Neural cell (in vitro differentiated cells): Measurements from ENCODE around the gene PRRT4. TPM values are rescaled to one million over a fixed set of nuclear protein-coding genes. Genes with fewer than 3 reads are reported as not detected.
A peak's percentile ranks its signal among the peaks of the same experiment; 100 is the strongest.

Experiments used
- H2AFZ ChIP-seq: fragments of 200-600, 300-800 bp; sonication (generic), shearing (Covaris generic); 2 replicates; pipeline ENCODE4 v1.6.0; 2014; ENCODE audit warnings: low read depth, mild to moderate bottlenecking, antibody characterized with exemption, low read length, moderate library complexity
- H3F3A ChIP-seq: fragments of 200-600 bp; shearing (Covaris generic); 2 replicates; pipeline ENCODE4 v1.6.1; 2016; ENCODE audit warnings: mild to moderate bottlenecking, moderate library complexity, mixed read lengths, antibody characterized with exemption, low read length; ENCODE audit not compliant: insufficient read depth, poor library complexity, severe bottlenecking
- H3K27ac ChIP-seq: fragments of 200-600, 300-800 bp; sonication (generic), shearing (Covaris generic); 2 replicates; pipeline ENCODE4 v1.5.1; 2014; ENCODE audit warnings: mild to moderate bottlenecking, low read length, moderate library complexity
- H3K27me3 ChIP-seq: fragments of 300-800, 200-600 bp; sonication (generic), shearing (Covaris generic); 2 replicates; pipeline ENCODE4 v1.6.0; 2014; ENCODE audit warnings: mild to moderate bottlenecking, low read depth, low read length, moderate library complexity; ENCODE audit not compliant: insufficient read depth
- H3K36me3 ChIP-seq: fragments of 300-800, 200-600 bp; sonication (generic), shearing (Covaris generic); 2 replicates; pipeline ENCODE4 v1.5.1; 2014; ENCODE audit warnings: mild to moderate bottlenecking, antibody characterized with exemption, low read length, moderate library complexity; ENCODE audit not compliant: insufficient read depth
- H3K4me2 ChIP-seq: fragments of 300-800, 200-600 bp; sonication (generic), shearing (Covaris generic); 2 replicates; pipeline ENCODE4 v1.6.0; 2014; ENCODE audit warnings: mild to moderate bottlenecking, low read length
- H3K4me3 ChIP-seq: fragments of 300-800, 200-600 bp; sonication (generic), shearing (Covaris generic); 2 replicates; pipeline ENCODE4 v1.5.1; 2014; ENCODE audit warnings: mild to moderate bottlenecking, low read length, moderate library complexity
- H3K79me2 ChIP-seq: fragments of 200-600 bp; shearing (Covaris generic); replicated peaks from 2 replicates; pipeline ENCODE4 v1.6.0; 2014; ENCODE audit warnings: mild to moderate bottlenecking, low read length, moderate library complexity; ENCODE audit not compliant: insufficient read depth
- H3K9ac ChIP-seq: fragments of 300-800, 200-600 bp; sonication (generic), shearing (Covaris generic); 2 replicates; pipeline ENCODE4 v1.6.1; 2016; ENCODE audit warnings: mild to moderate bottlenecking, low read length, mixed read lengths
- H3K9me2 ChIP-seq: fragments of 200-600 bp; shearing (Covaris generic); 2 replicates; pipeline ENCODE4 v1.6.1; 2016; ENCODE audit warnings: mild to moderate bottlenecking, low read length, mixed read lengths; ENCODE audit not compliant: insufficient read depth
- H3K9me3 ChIP-seq: fragments of 200-600, 300-800 bp; sonication (generic), shearing (Covaris generic); 2 replicates; pipeline ENCODE4 v1.6.1; 2016; ENCODE audit warnings: mild to moderate bottlenecking, mixed run types, low read length, moderate library complexity, mixed read lengths
- H4K20me1 ChIP-seq: fragments of 200-600 bp; shearing (Covaris generic); 2 replicates; pipeline ENCODE4 v1.6.1; 2016; ENCODE audit warnings: mild to moderate bottlenecking, mixed run types; ENCODE audit not compliant: insufficient read depth
- EP300 ChIP-seq: fragments of 450-650 bp; conservative IDR thresholded peaks from 2 replicates; pipeline ENCODE4 v1.6.1; 2014; ENCODE audit warnings: antibody characterized with exemption, mild to moderate bottlenecking, moderate library complexity; ENCODE audit not compliant: poor library complexity, severe bottlenecking
- EZH2 ChIP-seq: fragments of 200-600, 300-800 bp; shearing (Covaris generic), sonication (generic); IDR thresholded peaks from 2 replicates; pipeline ENCODE4 v1.6.1; 2014; ENCODE audit warnings: antibody characterized with exemption, low read length, borderline replicate concordance, mild to moderate bottlenecking; ENCODE audit not compliant: insufficient read depth, poor library complexity, severe bottlenecking
- MXI1 ChIP-seq: fragments of 450-650 bp; conservative IDR thresholded peaks from 2 replicates; pipeline ENCODE4 v1.6.1; 2014; ENCODE audit warnings: antibody characterized with exemption, mild to moderate bottlenecking; ENCODE audit not compliant: poor library complexity, severe bottlenecking
- POLR2AphosphoS5 ChIP-seq: IDR thresholded peaks from 2 replicates; pipeline ENCODE4 v1.6.1; 2012
- RAD21 ChIP-seq: fragments of 450-650 bp; conservative IDR thresholded peaks from 2 replicates; pipeline ENCODE4 v1.6.1; 2014; ENCODE audit warnings: antibody characterized with exemption, mild to moderate bottlenecking, moderate library complexity
- SMC3 ChIP-seq: fragments of 450-650 bp; conservative IDR thresholded peaks from 2 replicates; pipeline ENCODE4 v1.6.1; 2014; ENCODE audit warnings: antibody characterized with exemption, mild to moderate bottlenecking, moderate library complexity; ENCODE audit not compliant: poor library complexity
- TAF1 ChIP-seq: IDR thresholded peaks from 2 replicates; pipeline ENCODE4 v1.6.1; 2012; ENCODE audit warnings: low read depth
- polyA plus RNA-seq: library from polyadenylated mRNA; depleted of rRNA; stranded (reverse); fragments of >200 nt; gene quantifications from 2 replicates; pipeline ENCODE4 v1.2.3, GENCODE V29; 2014
- TF ChIP-seq, protein P1 (sequence below): fragments of 450-650 bp; IDR thresholded peaks from 2 replicates; pipeline ENCODE4 v1.5.1; 2014; ENCODE audit warnings: antibody characterized with exemption, mild to moderate bottlenecking, moderate library complexity; ENCODE audit not compliant: poor library complexity, severe bottlenecking
- TF ChIP-seq, protein P2 (sequence below): IDR thresholded peaks from 2 replicates; pipeline ENCODE4 v1.6.1; 2012; ENCODE audit warnings: borderline replicate concordance

PRRT4 gene
- polyA plus RNA-seq, 1 donor from 2014 or later: 32.5 TPM

DNA sequence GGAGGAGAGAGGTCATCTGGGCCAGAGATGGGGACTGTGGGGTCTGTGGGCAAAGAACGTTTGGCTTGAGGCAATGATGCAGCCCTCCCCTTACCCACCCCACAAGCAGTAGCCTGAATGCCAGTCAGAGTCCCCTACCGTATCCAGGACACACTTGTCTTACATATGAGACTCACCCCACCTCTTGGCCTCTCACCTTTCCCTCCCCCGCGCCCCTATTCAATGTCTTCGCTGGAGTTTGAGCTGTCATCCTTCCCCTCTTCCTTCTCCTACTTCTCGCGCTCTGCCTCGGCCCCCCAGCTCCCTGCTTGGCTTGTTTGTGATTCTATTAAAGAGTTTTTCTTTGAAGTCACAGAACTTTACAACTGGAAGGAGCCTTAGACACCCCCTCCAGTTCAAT is 8.9 kb downstream of the PRRT4 start:
- no peaks in the 10 kb centered on the region for H3K9me3 ChIP-seq
- H3K27me3 ChIP-seq: peaks cover 46% of the 10 kb centered on the region
- H3K79me2 ChIP-seq: no peaks in the 10 kb centered on the region
- H3K27ac ChIP-seq: no peak overlapping the region
- no peak for TF ChIP-seq MXI1
- TF ChIP-seq EP300: no peak
- no peak for TF ChIP-seq POLR2AphosphoS5
- no peak for TF ChIP-seq TAF1
- TF ChIP-seq, protein P1, sequence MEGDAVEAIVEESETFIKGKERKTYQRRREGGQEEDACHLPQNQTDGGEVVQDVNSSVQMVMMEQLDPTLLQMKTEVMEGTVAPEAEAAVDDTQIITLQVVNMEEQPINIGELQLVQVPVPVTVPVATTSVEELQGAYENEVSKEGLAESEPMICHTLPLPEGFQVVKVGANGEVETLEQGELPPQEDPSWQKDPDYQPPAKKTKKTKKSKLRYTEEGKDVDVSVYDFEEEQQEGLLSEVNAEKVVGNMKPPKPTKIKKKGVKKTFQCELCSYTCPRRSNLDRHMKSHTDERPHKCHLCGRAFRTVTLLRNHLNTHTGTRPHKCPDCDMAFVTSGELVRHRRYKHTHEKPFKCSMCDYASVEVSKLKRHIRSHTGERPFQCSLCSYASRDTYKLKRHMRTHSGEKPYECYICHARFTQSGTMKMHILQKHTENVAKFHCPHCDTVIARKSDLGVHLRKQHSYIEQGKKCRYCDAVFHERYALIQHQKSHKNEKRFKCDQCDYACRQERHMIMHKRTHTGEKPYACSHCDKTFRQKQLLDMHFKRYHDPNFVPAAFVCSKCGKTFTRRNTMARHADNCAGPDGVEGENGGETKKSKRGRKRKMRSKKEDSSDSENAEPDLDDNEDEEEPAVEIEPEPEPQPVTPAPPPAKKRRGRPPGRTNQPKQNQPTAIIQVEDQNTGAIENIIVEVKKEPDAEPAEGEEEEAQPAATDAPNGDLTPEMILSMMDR: no peak
- no peak for TF ChIP-seq RAD21
- no peak for TF ChIP-seq SMC3
- TF ChIP-seq, protein P2, sequence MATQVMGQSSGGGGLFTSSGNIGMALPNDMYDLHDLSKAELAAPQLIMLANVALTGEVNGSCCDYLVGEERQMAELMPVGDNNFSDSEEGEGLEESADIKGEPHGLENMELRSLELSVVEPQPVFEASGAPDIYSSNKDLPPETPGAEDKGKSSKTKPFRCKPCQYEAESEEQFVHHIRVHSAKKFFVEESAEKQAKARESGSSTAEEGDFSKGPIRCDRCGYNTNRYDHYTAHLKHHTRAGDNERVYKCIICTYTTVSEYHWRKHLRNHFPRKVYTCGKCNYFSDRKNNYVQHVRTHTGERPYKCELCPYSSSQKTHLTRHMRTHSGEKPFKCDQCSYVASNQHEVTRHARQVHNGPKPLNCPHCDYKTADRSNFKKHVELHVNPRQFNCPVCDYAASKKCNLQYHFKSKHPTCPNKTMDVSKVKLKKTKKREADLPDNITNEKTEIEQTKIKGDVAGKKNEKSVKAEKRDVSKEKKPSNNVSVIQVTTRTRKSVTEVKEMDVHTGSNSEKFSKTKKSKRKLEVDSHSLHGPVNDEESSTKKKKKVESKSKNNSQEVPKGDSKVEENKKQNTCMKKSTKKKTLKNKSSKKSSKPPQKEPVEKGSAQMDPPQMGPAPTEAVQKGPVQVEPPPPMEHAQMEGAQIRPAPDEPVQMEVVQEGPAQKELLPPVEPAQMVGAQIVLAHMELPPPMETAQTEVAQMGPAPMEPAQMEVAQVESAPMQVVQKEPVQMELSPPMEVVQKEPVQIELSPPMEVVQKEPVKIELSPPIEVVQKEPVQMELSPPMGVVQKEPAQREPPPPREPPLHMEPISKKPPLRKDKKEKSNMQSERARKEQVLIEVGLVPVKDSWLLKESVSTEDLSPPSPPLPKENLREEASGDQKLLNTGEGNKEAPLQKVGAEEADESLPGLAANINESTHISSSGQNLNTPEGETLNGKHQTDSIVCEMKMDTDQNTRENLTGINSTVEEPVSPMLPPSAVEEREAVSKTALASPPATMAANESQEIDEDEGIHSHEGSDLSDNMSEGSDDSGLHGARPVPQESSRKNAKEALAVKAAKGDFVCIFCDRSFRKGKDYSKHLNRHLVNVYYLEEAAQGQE: no peak
- TF ChIP-seq EZH2: no peak
- H3K9ac ChIP-seq: no peak overlapping the region
- H2AFZ ChIP-seq: no peak overlapping the region
- H3K4me3 ChIP-seq: no peak overlapping the region
- no peaks in the 10 kb centered on the region for H4K20me1 ChIP-seq
- no peaks in the 10 kb centered on the region for H3F3A ChIP-seq
- no peaks in the 10 kb centered on the region for H3K36me3 ChIP-seq
- H3K4me2 ChIP-seq: no peak overlapping the region
- H3K9me2 ChIP-seq: no peaks in the 10 kb centered on the region

DNA sequence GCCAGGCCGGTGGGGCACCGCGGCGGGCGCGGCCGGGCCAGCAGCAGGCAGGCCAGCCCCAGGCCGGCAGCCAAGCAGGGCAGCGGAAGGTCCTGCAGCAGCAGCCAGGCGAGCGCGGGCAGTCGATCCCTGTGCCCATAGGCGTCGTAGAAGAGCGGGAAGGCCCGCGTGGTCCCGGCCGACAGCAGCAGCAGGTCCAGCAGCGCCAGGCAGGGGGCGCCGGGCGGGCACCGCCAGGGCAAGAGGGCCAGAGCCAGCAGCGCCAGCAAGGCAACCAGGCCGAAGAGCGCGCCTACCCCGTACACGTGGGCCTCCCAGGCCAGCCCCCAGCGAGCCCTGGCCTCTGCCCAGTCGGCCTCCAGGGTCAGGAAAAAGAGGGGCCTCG is 9.3 kb downstream of the PRRT4 start:
- H4K20me1 ChIP-seq: no peaks in the 10 kb centered on the region
- no peaks in the 10 kb centered on the region for H3K9me2 ChIP-seq
- no peak overlapping the region for H3K4me2 ChIP-seq
- H2AFZ ChIP-seq: no peak overlapping the region
- H3K4me3 ChIP-seq: no peak overlapping the region
- TF ChIP-seq SMC3 (no peak), MXI1 (no peak), EZH2 (peak; percentile 56)
- TF ChIP-seq, protein P1: peak; percentile 23
- peaks cover 46% of the 10 kb centered on the region for H3K27me3 ChIP-seq
- H3K27ac ChIP-seq: no peak overlapping the region
- H3K9ac ChIP-seq: no peak overlapping the region
- H3K36me3 ChIP-seq: no peaks in the 10 kb centered on the region
- no peaks in the 10 kb centered on the region for H3K9me3 ChIP-seq
- no peaks in the 10 kb centered on the region for H3K79me2 ChIP-seq
- H3F3A ChIP-seq: no peaks in the 10 kb centered on the region
